Regular cardiac myocyte (primary cell): ENCODE data around the gene WDR72. TPM values are rescaled to one million over a fixed set of nuclear protein-coding genes. Genes with fewer than 3 reads are reported as not detected.

Experiments
- total RNA-seq: library from RNA; depleted of rRNA; stranded (reverse); fragments of >200 nt; gene quantifications from 2 replicates; pipeline ENCODE4 v1.2.3, GENCODE V29; 2014

The WDR72 gene
- total RNA-seq: under 0.01 TPM in 1 of 2 replicates, not detected in the other

DNA sequence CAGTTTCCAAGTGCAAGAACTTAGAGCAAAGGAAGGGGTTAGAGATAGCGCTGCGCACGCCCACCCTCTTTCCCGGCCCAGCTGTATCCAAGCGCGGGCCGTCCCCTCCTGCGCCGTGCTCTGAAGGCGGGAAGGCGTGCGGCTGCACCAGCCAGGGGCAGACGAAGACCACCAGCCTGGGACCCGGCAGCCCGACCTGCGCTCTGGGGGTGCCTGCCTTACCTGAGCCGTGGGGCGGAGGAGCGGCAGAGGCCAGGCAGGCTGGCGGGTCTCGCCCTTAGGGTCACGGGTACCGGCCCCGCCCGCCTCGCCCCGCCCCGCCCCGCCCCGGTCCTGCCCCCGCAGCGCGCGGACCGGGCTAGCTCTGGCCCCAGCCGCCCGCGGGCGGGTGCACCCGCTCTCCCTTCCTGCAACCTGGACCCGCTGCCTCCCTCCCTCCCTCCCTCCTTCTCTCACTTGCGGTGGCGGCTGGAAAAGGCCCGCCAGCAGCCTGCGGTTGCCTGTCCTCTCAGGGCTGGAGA lies at the start of gene WDR72:
Gene WDR72 (minus strand): TSS at position 253 of the 521 bp plus-strand sequence. CDS start 26,514 bp downstream, outside the sequence.

Other genes with a start within 250 kb of the WDR72 start
- gene UNC13C, start 218.8 kb upstream of the WDR72 start, total RNA-seq: not detected in 2 replicates